Karpas-422 (cell line): ENCODE measurements around the gene CPD. TPM values are rescaled to one million over a fixed set of nuclear protein-coding genes. Genes with fewer than 3 reads are reported as not detected.

Source experiments
- DNase-seq: peaks from one replicate; pipeline ENCODE4 v3.0.0-alpha.2; 2015
- H2AFZ ChIP-seq: fragments of 200-600 bp; sonication (generic); 2 replicates; pipeline ENCODE4 v1.6.1; 2014; ENCODE audit warnings: antibody characterized with exemption, low read length, mixed read lengths
- H3K27ac ChIP-seq: fragments of 200-600 bp; sonication (generic); 2 replicates; pipeline ENCODE4 v1.5.1; 2014; ENCODE audit warnings: mild to moderate bottlenecking, low read length, moderate library complexity
- H3K27me3 ChIP-seq: fragments of 200-600 bp; sonication (generic); 2 replicates; pipeline ENCODE4 v1.6.1; 2014; ENCODE audit warnings: low read length, mixed read lengths
- H3K36me3 ChIP-seq: fragments of 200-600 bp; sonication (generic); 2 replicates; pipeline ENCODE4 v1.6.1; 2014; ENCODE audit warnings: low read length, mixed read lengths; ENCODE audit not compliant: insufficient read depth
- H3K4me1 ChIP-seq: fragments of 200-600 bp; sonication (generic); 2 replicates; pipeline ENCODE4 v1.6.1; 2014; ENCODE audit warnings: mild to moderate bottlenecking, low read length, mixed read lengths
- H3K4me2 ChIP-seq: fragments of 200-600 bp; sonication (generic); 2 replicates; pipeline ENCODE4 v1.6.1; 2014; ENCODE audit warnings: low read length, low read depth, mild to moderate bottlenecking; ENCODE audit not compliant: poor library complexity, severe bottlenecking
- H3K4me3 ChIP-seq: fragments of 200-600 bp; sonication (generic); 2 replicates; pipeline ENCODE4 v1.5.1; 2014; ENCODE audit warnings: mild to moderate bottlenecking, antibody characterized with exemption, low read length, mixed read lengths
- H3K79me2 ChIP-seq: fragments of 200-600 bp; sonication (generic); 2 replicates; pipeline ENCODE4 v1.6.1; 2014; ENCODE audit warnings: mild to moderate bottlenecking, low read length, mixed read lengths
- H3K9ac ChIP-seq: fragments of 200-600 bp; sonication (generic); 2 replicates; pipeline ENCODE4 v1.6.0; 2014; ENCODE audit warnings: low read length
- H3K9me2 ChIP-seq: fragments of 200-600 bp; sonication (generic), shearing (Covaris generic); replicated peaks from 2 replicates; pipeline ENCODE4 v1.6.0; 2014; ENCODE audit warnings: mild to moderate bottlenecking, low read length, moderate library complexity; ENCODE audit not compliant: insufficient read depth
- H3K9me3 ChIP-seq: fragments of 300-700, 200-600 bp; sonication (generic); 2 replicates; pipeline ENCODE4 v1.6.1; 2014; ENCODE audit warnings: low read length, mixed read lengths
- H4K20me1 ChIP-seq: fragments of 200-600 bp; sonication (generic); 2 replicates; pipeline ENCODE4 v1.6.1; 2014; ENCODE audit warnings: mild to moderate bottlenecking, antibody characterized with exemption, low read length, low read depth; ENCODE audit not compliant: insufficient read depth
- small RNA-seq: library from RNA; depleted of rRNA; stranded (forward); fragments of <200 nt; gene quantifications from one replicate; pipeline ENCODE3, GENCODE V24; 2014
- total RNA-seq: library from RNA; depleted of rRNA; stranded (reverse); fragments of >200 nt; shearing (Covaris generic); gene quantifications from 2 replicates; pipeline ENCODE4 v1.2.3, GENCODE V29; 2014; ENCODE audit warnings: low replicate concordance; rRNA removed

The CPD gene
- total RNA-seq, 1 experiment from 2014 or later: 18.4 TPM

GRCh38 chr17:30517786-30518185 is 139.1 kb downstream of the CPD start:
- Histone ChIP-seq H3K36me3 (peaks cover 32% of the 10 kb centered on the region; the same call in 1 of the 2 replicates), H4K20me1 (no peaks in the 10 kb centered on the region), H3K4me3 (no peak overlapping the region), H3K79me2 (peaks cover 3% of the 10 kb centered on the region; the same call in 1 of the 2 replicates), H3K4me1 (no peaks in the 10 kb centered on the region), H3K27ac (no peak overlapping the region), H3K27me3 (no peaks in the 10 kb centered on the region), H2AFZ (no peak overlapping the region), H3K9me3 (no peaks in the 10 kb centered on the region), H3K9ac (no peak overlapping the region), H3K9me2 (no peaks in the 10 kb centered on the region), H3K4me2 (no peak overlapping the region)
- DNase-seq: no peak

- Histone ChIP-seq H2AFZ (no peak overlapping the region), H4K20me1 (no peaks in the 10 kb centered on the region), H3K27ac (no peak overlapping the region), H3K4me1 (no peaks in the 10 kb centered on the region), H3K4me2 (no peak overlapping the region), H3K79me2 (peaks cover 3% of the 10 kb centered on the region; the same call in 1 of the 2 replicates), H3K9me3 (no peaks in the 10 kb centered on the region), H3K36me3 (peaks cover 20% of the 10 kb centered on the region; the same call in 1 of the 2 replicates), H3K4me3 (no peak overlapping the region), H3K27me3 (no peaks in the 10 kb centered on the region), H3K9me2 (no peaks in the 10 kb centered on the region), H3K9ac (no peak overlapping the region)
- DNase-seq: no peak
Observed at GRCh38 chr17:30519166-30519565, 140.4 kb downstream of the CPD start.

Small RNAs within 50 kb of the gene (small RNA-seq; reads per million reads assigned to genes)
- not detected for gene RF00019
- gene RNU6-990P: not detected

Other genes with a start within 250 kb of the CPD start
- not detected in 2 replicates for gene SLC6A4, start 143.2 kb upstream of the CPD start, total RNA-seq
- 47.5 and 52.8 TPM in 2 replicates for gene BLMH, start 87.0 kb upstream of the CPD start, total RNA-seq
- gene TMIGD1, start 44.9 kb upstream of the CPD start, total RNA-seq: not detected in 2 replicates
- gene GOSR1, start 98.5 kb downstream of the CPD start, total RNA-seq: 18.6 and 31.5 TPM in 2 replicates